GM12872 (cell line): Measurements from ENCODE around the gene AFP.

Experiments used
- CTCF ChIP-seq: IDR thresholded peaks from 3 replicates; pipeline ENCODE4 v1.5.1; 2011; ENCODE audit warnings: low read depth, mild to moderate bottlenecking, low read length, moderate library complexity; ENCODE audit not compliant: insufficient read depth

Gene AFP

GRCh38 chr4:73454920-73455319, 18.9 kb downstream of the AFP start:
- no peak for TF ChIP-seq CTCF

GRCh38 chr4:73456177-73457022, 20.4 kb downstream of the AFP start:
- TF ChIP-seq CTCF = no peak

- no peak for TF ChIP-seq CTCF
Measured at GRCh38 chr4:73458184-73459047, 22.4 kb downstream of the AFP start.

GRCh38 chr4:73459048-73459421, 23.0 kb downstream of the AFP start:
- TF ChIP-seq CTCF = no peak

GRCh38 chr4:73460913-73461522, 25.0 kb downstream of the AFP start:
- TF ChIP-seq CTCF = no peak

- no peak for TF ChIP-seq CTCF
Measured at GRCh38 chr4:73468170-73468569, 32.1 kb downstream of the AFP start.

GRCh38 chr4:73470728-73471127, 34.7 kb downstream of the AFP start:
- no peak for TF ChIP-seq CTCF
